ENCODE measurements around the gene KCNJ2.

DNA sequence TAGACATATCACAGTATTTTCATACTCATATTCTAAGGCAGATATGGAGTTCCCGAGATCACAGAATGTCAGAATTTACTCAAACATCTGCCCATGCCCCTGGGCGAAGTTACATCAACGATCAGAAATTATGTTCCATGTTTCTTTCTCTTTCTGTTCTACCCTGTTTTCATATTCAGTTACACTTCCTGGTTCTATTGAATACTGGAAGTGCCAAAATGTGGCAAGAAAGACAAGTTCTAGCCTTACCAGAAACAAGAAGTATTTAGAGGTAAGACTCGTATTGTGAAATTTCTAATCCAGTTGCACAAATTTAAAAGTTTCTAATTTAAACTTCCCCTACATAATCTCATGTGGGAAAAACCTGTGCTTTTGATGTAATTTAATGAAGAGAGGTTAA lies 36.1 kb downstream of the KCNJ2 start:
- TF ChIP-seq, protein P1, sequence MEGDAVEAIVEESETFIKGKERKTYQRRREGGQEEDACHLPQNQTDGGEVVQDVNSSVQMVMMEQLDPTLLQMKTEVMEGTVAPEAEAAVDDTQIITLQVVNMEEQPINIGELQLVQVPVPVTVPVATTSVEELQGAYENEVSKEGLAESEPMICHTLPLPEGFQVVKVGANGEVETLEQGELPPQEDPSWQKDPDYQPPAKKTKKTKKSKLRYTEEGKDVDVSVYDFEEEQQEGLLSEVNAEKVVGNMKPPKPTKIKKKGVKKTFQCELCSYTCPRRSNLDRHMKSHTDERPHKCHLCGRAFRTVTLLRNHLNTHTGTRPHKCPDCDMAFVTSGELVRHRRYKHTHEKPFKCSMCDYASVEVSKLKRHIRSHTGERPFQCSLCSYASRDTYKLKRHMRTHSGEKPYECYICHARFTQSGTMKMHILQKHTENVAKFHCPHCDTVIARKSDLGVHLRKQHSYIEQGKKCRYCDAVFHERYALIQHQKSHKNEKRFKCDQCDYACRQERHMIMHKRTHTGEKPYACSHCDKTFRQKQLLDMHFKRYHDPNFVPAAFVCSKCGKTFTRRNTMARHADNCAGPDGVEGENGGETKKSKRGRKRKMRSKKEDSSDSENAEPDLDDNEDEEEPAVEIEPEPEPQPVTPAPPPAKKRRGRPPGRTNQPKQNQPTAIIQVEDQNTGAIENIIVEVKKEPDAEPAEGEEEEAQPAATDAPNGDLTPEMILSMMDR (IDR thresholded peaks at IDR 0.05) = no peak
- no peak for TF ChIP-seq POLR2A (IDR thresholded peaks at IDR 0.05)
